Endodermal cell (in vitro differentiated cells): ENCODE measurements around the gene IMPDH1. TPM values are rescaled to one million over a fixed set of nuclear protein-coding genes. Genes with fewer than 3 reads are reported as not detected.

Source experiments
- DNase-seq: peaks from one replicate; pipeline ENCODE4 v3.0.0-alpha.2; 2017
- H3K27ac ChIP-seq: 2 replicates; pipeline ENCODE4 v1.5.1; 2013; ENCODE audit warnings: mild to moderate bottlenecking, low read depth, low read length, moderate library complexity
- H3K27me3 ChIP-seq: 2 replicates; pipeline ENCODE4 v1.6.1; 2013; ENCODE audit warnings: mild to moderate bottlenecking, low read length, moderate library complexity; ENCODE audit not compliant: insufficient read depth, control insufficient read depth, poor library complexity, severe bottlenecking
- H3K36me3 ChIP-seq: 2 replicates; pipeline ENCODE4 v1.7.0; 2013; ENCODE audit warnings: mild to moderate bottlenecking, low read length, moderate library complexity; ENCODE audit not compliant: control insufficient read depth, insufficient read depth
- H3K4me1 ChIP-seq: one replicate; pipeline ENCODE4 v1.7.0; 2013; ENCODE audit warnings: low read length; ENCODE audit not compliant: control insufficient read depth, insufficient read depth
- H3K4me3 ChIP-seq: 2 replicates; pipeline ENCODE4 v1.5.1; 2013; ENCODE audit warnings: mild to moderate bottlenecking, low read length, moderate library complexity
- H3K9ac ChIP-seq: 2 replicates; pipeline ENCODE4 v1.6.1; 2013; ENCODE audit warnings: mild to moderate bottlenecking, low read length, moderate library complexity; ENCODE audit not compliant: poor library complexity, severe bottlenecking; ENCODE audit errors: extremely low read depth
- H3K9me3 ChIP-seq: 2 replicates; pipeline ENCODE4 v1.6.1; 2013; ENCODE audit warnings: mild to moderate bottlenecking, low read length, moderate library complexity; ENCODE audit not compliant: control insufficient read depth
- H3K27ac Mint-ChIP-seq: 2 replicates; pipeline ENCODE4 v1.8.0; 2020; ENCODE audit warnings: mixed read lengths
- H3K27me3 Mint-ChIP-seq: 2 replicates; pipeline ENCODE4 v1.8.0; 2021; ENCODE audit warnings: mild to moderate bottlenecking, mixed read lengths; ENCODE audit not compliant: insufficient read depth
- H3K36me3 Mint-ChIP-seq: 2 replicates; pipeline ENCODE4 v1.8.0; 2020; ENCODE audit warnings: low read depth, mixed read lengths
- H3K4me1 Mint-ChIP-seq: 2 replicates; pipeline ENCODE4 v1.8.0; 2020; ENCODE audit warnings: mixed read lengths
- H3K4me3 Mint-ChIP-seq: 2 replicates; pipeline ENCODE4 v1.8.0; 2020; ENCODE audit warnings: mild to moderate bottlenecking, moderate library complexity, mixed read lengths
- H3K9me3 Mint-ChIP-seq: 2 replicates; pipeline ENCODE4 v1.8.0; 2020; ENCODE audit warnings: mild to moderate bottlenecking, mixed read lengths
- CTCF ChIP-seq: fragments of 200-600 bp; sonication (generic); conservative IDR thresholded peaks from 2 replicates; pipeline ENCODE4 v1.5.0; 2021; ENCODE audit warnings: antibody characterized with exemption, mild to moderate bottlenecking
- WGBS, 2 experiments: methylation state at CpG; one replicate each; pipeline versions ENCODE4 v1.1.5 to v1.1.7; 2013; ENCODE audit warnings: missing lambda C conversion rate in 2 of 2, mixed read lengths in 1 of 2; ENCODE audit not compliant: insufficient coverage in 1 of 2, insufficient read length in 1 of 2; 5-methylcytosine and 5-hydroxymethylcytosine counted together
- total RNA-seq, 2 donors: library from RNA; stranded (reverse); fragmentation: NEBNext Ultra II Directional in 1 of 2; extraction: Animal tissue kit (Norgen Biotek cat#: 25700) in 1 of 2; gene quantifications; 2 replicates in 1 of 2; 3 replicates in 1 of 2; pipeline ENCODE4 v1.2.1, GENCODE V29; 2021

The IMPDH1 gene
- total RNA-seq, 2 donors from 2014 or later: 13.4 to 16.5 TPM

GRCh38 chr7:128422842-128423241 is 13.1 kb upstream of the IMPDH1 start:
- H3K27ac Mint-ChIP-seq: no peak overlapping the region
- H3K4me1 Mint-ChIP-seq: no peaks in the 10 kb centered on the region
- H3K36me3 Mint-ChIP-seq: no peaks in the 10 kb centered on the region
- Histone ChIP-seq H3K4me1 (no peaks in the 10 kb centered on the region), H3K27me3 (peaks cover 19% of the 10 kb centered on the region), H3K9ac (no peak overlapping the region), H3K9me3 (no peaks in the 10 kb centered on the region), H3K27ac (no peak overlapping the region), H3K4me3 (no peak overlapping the region), H3K36me3 (no peaks in the 10 kb centered on the region)
- H3K27me3 Mint-ChIP-seq: peaks cover 30% of the 10 kb centered on the region
- DNase-seq: no peak
- no peaks in the 10 kb centered on the region for H3K9me3 Mint-ChIP-seq
- H3K4me3 Mint-ChIP-seq: no peak overlapping the region
- TF ChIP-seq CTCF: no peak
- WGBS, 2 experiments: 77 to 91% methylated on average over 2 to 3 of the region's 3 CpGs

- Histone ChIP-seq H3K27me3 (peaks cover 21% of the 10 kb centered on the region), H3K4me1 (no peaks in the 10 kb centered on the region), H3K4me3 (no peak overlapping the region), H3K9ac (no peak overlapping the region), H3K27ac (no peak overlapping the region), H3K9me3 (no peaks in the 10 kb centered on the region), H3K36me3 (no peaks in the 10 kb centered on the region)
- H3K4me1 Mint-ChIP-seq: no peaks in the 10 kb centered on the region
- TF ChIP-seq CTCF: no peak
- H3K27ac Mint-ChIP-seq: no peak overlapping the region
- peaks cover 32% of the 10 kb centered on the region for H3K27me3 Mint-ChIP-seq
- no peak for DNase-seq
- 60% methylated on average over 1 of the region's 1 CpG; no CpG with 5 or more reads in 1 of the 2 experiments for WGBS, 2 experiments
- no peaks in the 10 kb centered on the region for H3K9me3 Mint-ChIP-seq
- H3K4me3 Mint-ChIP-seq: no peak overlapping the region
- H3K36me3 Mint-ChIP-seq: no peaks in the 10 kb centered on the region
Measured at GRCh38 chr7:128422037-128422436, 12.3 kb upstream of the IMPDH1 start.

GRCh38 chr7:128421384-128421783 is 11.6 kb upstream of the IMPDH1 start:
- no peaks in the 10 kb centered on the region for H3K4me1 Mint-ChIP-seq
- Histone ChIP-seq H3K27me3 (peaks cover 25% of the 10 kb centered on the region), H3K9ac (no peak overlapping the region), H3K27ac (no peak overlapping the region), H3K4me3 (no peak overlapping the region), H3K4me1 (no peaks in the 10 kb centered on the region), H3K9me3 (no peaks in the 10 kb centered on the region), H3K36me3 (no peaks in the 10 kb centered on the region)
- no peak for TF ChIP-seq CTCF
- H3K36me3 Mint-ChIP-seq: no peaks in the 10 kb centered on the region
- H3K4me3 Mint-ChIP-seq: no peak overlapping the region
- H3K9me3 Mint-ChIP-seq: no peaks in the 10 kb centered on the region
- DNase-seq: no peak
- peaks cover 39% of the 10 kb centered on the region for H3K27me3 Mint-ChIP-seq
- 100% methylated on average over 1 of the region's 1 CpG; no CpG with 5 or more reads in 1 of the 2 experiments for WGBS, 2 experiments
- H3K27ac Mint-ChIP-seq: no peak overlapping the region
